AG09309 (cell line): ENCODE measurements around the gene DPY19L3.
"Not testable (repeated sequence)": the region's sequence is repeated elsewhere in the genome, so short reads cannot be mapped to it uniquely, and the experiment has no call there.

ENCODE experiments used
- DNase-seq: peaks from one replicate; pipeline ENCODE4 v3.0.0-alpha.2; 2010; ENCODE audit warnings: low read depth
- H3K4me3 ChIP-seq: 2 replicates; pipeline ENCODE4 v1.5.1; 2011; ENCODE audit warnings: mild to moderate bottlenecking, low read depth, low read length, moderate library complexity; ENCODE audit not compliant: control insufficient read depth
- TF ChIP-seq, protein P1 (sequence below): IDR thresholded peaks from 2 replicates; pipeline ENCODE4 v1.5.1; 2011; ENCODE audit warnings: mild to moderate bottlenecking, low read depth, low read length, inconsistent platforms; ENCODE audit not compliant: insufficient read depth, control insufficient read depth; ENCODE audit errors: missing control alignments

The DPY19L3 gene

DNA sequence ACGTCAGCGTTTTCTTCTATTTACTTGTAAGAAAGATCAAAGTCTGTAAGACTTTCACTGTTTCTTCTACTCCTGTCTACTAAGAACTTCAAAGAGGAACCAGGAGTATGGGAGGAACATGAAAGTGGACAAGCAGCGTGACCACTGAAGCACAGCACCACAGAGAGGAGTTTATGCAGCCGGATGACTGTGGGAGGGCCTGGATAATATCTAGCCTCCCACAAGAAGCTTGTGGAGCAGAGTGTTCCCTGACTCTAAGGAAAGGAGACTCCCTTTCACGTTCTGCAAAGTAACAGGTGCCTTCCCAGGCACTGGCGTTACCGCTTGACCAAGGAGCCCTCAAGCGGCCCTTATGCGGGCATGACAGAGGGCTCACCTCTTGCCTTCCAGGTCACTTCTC lies 91.8 kb downstream of the DPY19L3 start:
- TF ChIP-seq, protein P1, sequence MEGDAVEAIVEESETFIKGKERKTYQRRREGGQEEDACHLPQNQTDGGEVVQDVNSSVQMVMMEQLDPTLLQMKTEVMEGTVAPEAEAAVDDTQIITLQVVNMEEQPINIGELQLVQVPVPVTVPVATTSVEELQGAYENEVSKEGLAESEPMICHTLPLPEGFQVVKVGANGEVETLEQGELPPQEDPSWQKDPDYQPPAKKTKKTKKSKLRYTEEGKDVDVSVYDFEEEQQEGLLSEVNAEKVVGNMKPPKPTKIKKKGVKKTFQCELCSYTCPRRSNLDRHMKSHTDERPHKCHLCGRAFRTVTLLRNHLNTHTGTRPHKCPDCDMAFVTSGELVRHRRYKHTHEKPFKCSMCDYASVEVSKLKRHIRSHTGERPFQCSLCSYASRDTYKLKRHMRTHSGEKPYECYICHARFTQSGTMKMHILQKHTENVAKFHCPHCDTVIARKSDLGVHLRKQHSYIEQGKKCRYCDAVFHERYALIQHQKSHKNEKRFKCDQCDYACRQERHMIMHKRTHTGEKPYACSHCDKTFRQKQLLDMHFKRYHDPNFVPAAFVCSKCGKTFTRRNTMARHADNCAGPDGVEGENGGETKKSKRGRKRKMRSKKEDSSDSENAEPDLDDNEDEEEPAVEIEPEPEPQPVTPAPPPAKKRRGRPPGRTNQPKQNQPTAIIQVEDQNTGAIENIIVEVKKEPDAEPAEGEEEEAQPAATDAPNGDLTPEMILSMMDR, result no peak
- no peak for DNase-seq
- H3K4me3 ChIP-seq, result no peak overlapping the region

DNA sequence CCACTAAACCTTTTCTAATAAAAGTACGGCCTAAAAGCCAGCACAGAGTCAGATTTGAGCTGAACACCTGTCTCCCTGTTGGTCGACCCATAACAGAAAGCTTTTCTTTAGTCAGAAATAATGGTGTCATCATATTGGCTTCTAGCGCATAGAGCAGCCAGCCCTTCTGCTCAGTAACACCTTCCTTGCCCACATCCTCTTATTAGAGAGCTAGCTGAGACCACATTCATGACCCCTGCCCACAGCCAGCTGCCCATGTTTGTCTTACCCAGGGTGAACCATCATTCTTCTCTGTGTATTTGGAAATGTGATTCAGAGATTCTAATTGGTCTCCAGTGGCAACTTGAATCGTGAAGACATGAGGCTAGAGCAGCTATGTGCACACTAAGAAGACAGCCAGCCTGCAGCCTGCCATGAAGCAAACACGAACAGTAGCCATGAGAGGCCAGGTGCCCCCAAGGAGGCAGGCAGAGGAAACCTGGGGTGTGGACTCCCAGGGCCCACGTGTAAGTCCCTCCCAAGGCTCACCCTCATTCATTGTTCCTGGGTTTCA lies 93.2 kb downstream of the DPY19L3 start:
- TF ChIP-seq, protein P1, result no peak
- no peak overlapping the region for H3K4me3 ChIP-seq
- DNase-seq, result no peak

DNA sequence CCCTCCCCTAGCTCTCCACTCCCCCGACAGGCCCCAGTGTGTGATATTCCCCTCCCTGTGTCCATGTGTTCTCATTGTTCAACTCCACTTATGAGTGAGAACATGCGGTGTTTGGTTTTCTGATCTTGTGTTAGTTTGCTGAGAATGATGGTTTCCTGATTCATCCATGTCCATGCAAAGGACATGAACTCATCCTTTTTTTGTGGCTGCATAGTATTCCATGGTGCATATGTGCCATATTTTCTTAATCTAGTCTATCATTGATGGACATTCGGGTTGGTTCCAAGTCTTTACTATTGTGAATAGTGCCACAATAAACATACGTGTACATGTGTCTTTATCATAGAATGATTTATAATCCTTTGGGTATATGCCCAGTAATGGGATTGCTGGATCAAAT lies 106.9 kb downstream of the DPY19L3 start:
- not testable (repeated sequence) for DNase-seq, H3K4me3 ChIP-seq

DNA sequence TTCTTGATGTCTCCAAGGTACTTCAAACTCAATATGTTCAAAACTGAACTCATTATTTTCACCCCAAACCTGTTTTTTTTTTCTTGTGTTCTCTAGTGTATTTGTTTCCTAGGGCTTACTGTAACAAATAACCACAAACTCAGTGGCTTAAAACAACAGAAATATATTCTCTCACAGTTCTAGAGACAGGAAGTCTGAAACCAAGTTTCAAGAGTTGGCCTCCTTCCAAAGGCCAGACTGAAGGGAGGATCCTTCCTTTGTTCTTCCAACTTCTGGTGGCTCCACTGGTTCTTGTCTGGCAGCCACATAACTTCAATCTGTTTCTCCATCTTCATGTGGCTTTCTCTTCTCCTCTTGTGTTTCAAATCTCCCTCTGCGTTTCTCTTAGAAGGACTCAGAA lies 113.5 kb downstream of the DPY19L3 start:
- no peak overlapping the region for H3K4me3 ChIP-seq
- TF ChIP-seq, protein P1, result no peak
- DNase-seq, result no peak

DNA sequence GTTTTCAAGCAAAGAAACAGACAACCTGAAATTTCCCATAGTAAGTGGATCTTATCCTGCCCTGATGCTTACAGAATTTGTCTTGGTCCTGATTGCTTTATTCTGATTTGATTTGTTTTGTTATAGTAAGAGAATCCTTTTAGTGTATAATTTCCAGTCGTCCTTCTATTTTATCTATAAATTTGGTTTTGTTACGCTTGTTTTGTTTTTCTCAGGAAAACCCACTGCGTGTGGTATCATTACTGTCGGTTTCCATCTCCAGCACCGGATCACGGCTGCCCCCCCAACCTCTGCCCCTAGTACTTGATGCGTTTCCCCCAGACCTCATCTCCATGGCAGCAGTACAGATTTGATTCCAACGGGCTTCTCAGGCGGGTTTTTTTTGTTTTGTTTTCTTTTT lies 117.4 kb downstream of the DPY19L3 start:
- TF ChIP-seq, protein P1, result no peak
- no peak overlapping the region for H3K4me3 ChIP-seq
- no peak for DNase-seq

DNA sequence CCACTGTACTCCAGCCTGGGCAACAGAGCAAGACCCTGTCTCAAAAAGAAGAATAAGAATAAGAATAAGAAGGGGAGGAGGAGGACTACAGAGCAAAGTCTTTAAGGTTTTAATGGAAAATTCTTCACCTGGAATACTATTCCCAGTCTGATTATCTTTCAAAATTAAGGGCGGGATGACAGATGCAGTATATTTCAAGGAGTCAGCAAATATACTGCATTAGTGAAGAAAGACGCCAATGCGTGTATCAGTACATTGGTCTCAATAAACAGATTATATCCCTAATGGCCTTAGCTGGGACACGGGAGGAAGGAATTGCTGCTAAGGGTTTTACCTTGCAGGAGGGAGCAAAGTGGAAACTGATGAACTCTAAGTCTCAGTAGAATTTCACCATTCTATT lies 121.3 kb downstream of the DPY19L3 start:
- no peak overlapping the region for H3K4me3 ChIP-seq
- no peak for DNase-seq
- TF ChIP-seq, protein P1, result no peak

DNA sequence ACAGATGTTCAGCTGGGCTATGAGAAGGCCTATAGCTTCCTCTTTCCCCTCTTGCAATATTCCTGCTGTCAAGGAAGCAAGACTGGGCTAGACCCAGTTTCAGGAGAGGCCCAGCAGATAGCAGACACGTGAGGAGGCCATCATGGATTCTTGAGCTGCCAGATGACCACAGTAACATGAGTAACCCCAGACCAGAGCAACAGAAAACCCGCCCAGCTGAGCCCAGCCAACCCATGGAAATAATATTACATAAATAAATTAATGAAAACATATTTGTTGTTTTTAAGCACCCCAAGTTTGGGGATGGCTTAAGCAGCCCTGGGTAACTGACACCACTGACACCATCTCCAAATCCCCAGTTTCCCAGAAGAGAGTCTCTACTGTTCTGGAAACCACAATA lies 125.2 kb downstream of the DPY19L3 start:
- H3K4me3 ChIP-seq, result no peak overlapping the region
- no peak for DNase-seq
- TF ChIP-seq, protein P1, result no peak
